GM21515 (cell line): ENCODE results near the gene CFAP57.

Experiments
- ATAC-seq: cut with Tn5 transposase; IDR thresholded peaks from one replicate; pipeline ENCODE4 v1.9.1; 2021; ENCODE audit not compliant: unreplicated experiment

The CFAP57 gene

GRCh38 chr1:43293896-43294760 lies 122.0 kb downstream of the CFAP57 start:
- no peak for ATAC-seq

GRCh38 chr1:43294761-43295160 lies 122.6 kb downstream of the CFAP57 start:
- ATAC-seq: no peak

- no peak for ATAC-seq
Measured at GRCh38 chr1:43296207-43296606, 124.1 kb downstream of the CFAP57 start.

DNA sequence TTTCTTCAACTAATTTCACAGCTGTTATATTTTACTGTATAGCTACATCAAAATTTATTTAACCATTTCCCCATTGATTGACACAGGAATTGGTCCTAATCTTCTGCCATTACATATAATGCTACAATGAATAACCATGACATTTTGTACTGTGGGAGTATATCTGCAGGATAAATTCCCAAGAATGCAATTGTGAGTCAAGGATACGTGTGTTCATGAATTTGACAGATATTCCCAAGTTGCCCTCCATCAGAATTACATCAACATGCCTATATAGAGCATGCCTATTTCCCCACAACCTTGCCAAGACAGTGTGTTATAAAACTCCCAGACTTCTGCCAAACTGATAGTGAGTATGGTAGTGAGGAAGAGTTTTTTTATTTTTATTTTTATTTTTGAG lies 125.9 kb downstream of the CFAP57 start:
- ATAC-seq: no peak

DNA sequence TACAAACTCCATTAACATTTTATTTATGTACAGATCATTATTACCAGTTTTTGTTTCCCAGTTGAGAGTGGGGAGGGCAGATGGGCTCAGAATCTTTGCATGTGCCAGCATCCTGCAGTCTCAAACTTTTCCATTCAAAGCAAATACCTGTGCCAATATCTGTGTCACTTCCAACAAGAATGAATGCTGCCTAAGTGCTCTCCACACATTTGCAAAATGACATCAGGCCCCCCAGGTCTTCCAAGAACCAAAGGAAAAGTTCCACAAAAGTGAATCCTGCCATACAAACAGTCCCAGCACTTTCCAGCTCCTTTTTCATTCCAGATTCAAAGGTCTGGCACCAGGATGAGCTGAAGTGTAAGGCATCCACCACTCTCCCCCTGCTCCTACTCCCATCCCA lies 127.0 kb downstream of the CFAP57 start:
- ATAC-seq: no peak

- ATAC-seq: no peak
Measured at GRCh38 chr1:43300378-43301094, 128.4 kb downstream of the CFAP57 start, which contains the start of gene TIE1. TSS of gene TIE1 (plus strand) at chr1:43300982. CDS start at chr1:43301072, 90 bp downstream.

GRCh38 chr1:43302201-43302600 lies 130.1 kb downstream of the CFAP57 start:
- no peak for ATAC-seq

- no peak for ATAC-seq
Measured at GRCh38 chr1:43302721-43303470, 130.8 kb downstream of the CFAP57 start.

DNA sequence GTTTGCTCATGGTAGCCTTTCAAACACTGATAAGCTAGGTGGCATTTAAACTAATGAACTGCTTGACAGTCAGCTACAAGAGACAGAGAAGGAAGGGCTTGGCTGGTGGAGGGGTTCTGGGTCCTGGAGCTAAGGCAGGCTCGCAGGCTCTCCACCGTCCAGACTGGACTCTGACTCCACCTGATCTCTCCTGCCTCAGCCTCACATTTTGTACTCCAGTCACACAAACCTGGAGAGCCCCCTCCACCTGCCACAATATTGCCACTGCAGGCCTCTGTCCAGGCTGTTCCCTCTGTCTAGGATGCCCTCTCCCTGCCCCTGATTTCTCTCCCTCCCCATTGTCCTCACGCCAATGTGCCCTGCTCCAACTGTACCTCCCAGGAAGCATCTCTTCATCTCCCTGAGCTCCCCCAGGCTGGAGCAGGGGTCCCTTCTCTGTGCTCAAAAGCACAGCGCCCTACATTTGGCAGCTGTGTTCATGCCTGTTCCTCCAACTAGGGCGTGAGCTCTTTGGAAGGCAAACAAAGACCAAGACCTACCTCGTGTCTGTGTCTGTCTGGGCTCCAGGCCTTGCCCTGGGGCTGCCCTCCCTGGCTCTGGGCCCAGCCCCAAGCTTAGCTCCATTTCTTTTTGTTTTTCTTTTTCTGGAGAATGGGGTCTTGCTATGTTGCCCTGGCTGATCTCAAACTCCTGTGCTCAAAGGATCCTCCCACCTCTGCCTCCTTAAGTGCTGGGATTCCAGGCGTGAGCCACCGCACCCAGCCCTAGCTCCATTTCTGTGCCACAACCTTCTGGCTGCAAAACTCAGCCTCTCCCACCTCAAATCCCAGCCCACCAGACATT lies 131.6 kb downstream of the CFAP57 start:
- ATAC-seq: no peak
